SK-N-SH (cell line): ENCODE data around the gene AMPD2. TPM values are rescaled to one million over a fixed set of nuclear protein-coding genes. Genes with fewer than 3 reads are reported as not detected.

Experiments used
- CTCF ChIA-PET: fragments of 300-600, 350-600 bp; formaldehyde crosslinking; extraction: SDS; loops from one replicate; lab custom pipeline; 2021; lab: Yijun Ruan, JAX
- POLR2A ChIA-PET: fragments of 350-600 bp; sonication (Branson Sonifier 250); formaldehyde crosslinking; extraction: SDS; loops from one replicate; lab custom pipeline; 2020; ENCODE audit warnings: antibody characterized with exemption, inconsistent platforms; lab: Yijun Ruan, JAX
- DNase-seq: peaks from one replicate; pipeline ENCODE4 v3.0.0; 2012
- H2AFZ ChIP-seq: fragments of 200-600 bp; sonication (generic); 2 replicates; pipeline ENCODE4 v1.8.1; 2016; ENCODE audit warnings: antibody characterized with exemption, mild to moderate bottlenecking, low read depth
- H3F3A ChIP-seq: fragments of 200-600 bp; sonication (generic); replicated peaks from 2 replicates; pipeline ENCODE3; 2016; ENCODE audit warnings: antibody characterized with exemption, mild to moderate bottlenecking; ENCODE audit not compliant: insufficient read depth
- H3K27ac ChIP-seq, 2 experiments: fragments of 200-500 bp in 1 of 2; fragments of 200-600 bp in 1 of 2; sonication (Bioruptor generic) in 1 of 2; sonication (generic), shearing (Covaris generic) in 1 of 2; 2 replicates each; pipeline versions ENCODE4 v1.5.1 to v1.6.1; 2014 to 2016; ENCODE audit warnings: low read depth in 2 of 2, inconsistent platforms in 1 of 2, low read length in 1 of 2, mild to moderate bottlenecking in 1 of 2, mixed read lengths in 1 of 2
- H3K27me3 ChIP-seq: fragments of 200-600 bp; sonication (generic), shearing (Covaris generic); 2 replicates; pipeline ENCODE4 v1.6.1; 2016; ENCODE audit warnings: mixed run types; ENCODE audit not compliant: insufficient read depth
- H3K36me3 ChIP-seq, 2 experiments: fragments of 200-500 bp in 1 of 2; fragments of 200-600 bp in 1 of 2; sonication (Bioruptor generic) in 1 of 2; sonication (generic) in 1 of 2; replicated peaks in 1 of 2; 2 replicates each; pipeline versions ENCODE3 to v1.5.1; 2014 to 2016; ENCODE audit warnings: low read length in 1 of 2, mild to moderate bottlenecking in 1 of 2; ENCODE audit not compliant: insufficient read depth in 2 of 2, control insufficient read depth in 1 of 2
- H3K4me1 ChIP-seq, 2 experiments: fragments of 200-500 bp in 1 of 2; fragments of 200-600 bp in 1 of 2; sonication (Bioruptor generic) in 1 of 2; sonication (generic), shearing (Covaris generic) in 1 of 2; 2 replicates each; pipeline versions ENCODE4 v1.5.1 to v1.6.1; 2014 to 2016; ENCODE audit warnings: low read depth in 1 of 2, low read length in 1 of 2, mixed run types in 1 of 2; ENCODE audit not compliant: insufficient read depth in 2 of 2, control insufficient read depth in 1 of 2
- H3K4me2 ChIP-seq: fragments of 200-600 bp; sonication (generic), shearing (Covaris generic); 2 replicates; pipeline ENCODE4 v1.6.1; 2017; ENCODE audit warnings: mixed run types
- H3K4me3 ChIP-seq, 2 experiments: fragments of 200-500 bp in 1 of 2; fragments of 200-600 bp in 1 of 2; sonication (Bioruptor generic) in 1 of 2; sonication (generic), shearing (Covaris generic) in 1 of 2; 2 replicates each; pipeline versions ENCODE4 v1.5.1 to v1.8.1; 2014 to 2016; ENCODE audit warnings: low read depth in 2 of 2, inconsistent platforms in 1 of 2, low read length in 1 of 2, mild to moderate bottlenecking in 1 of 2, mixed read lengths in 1 of 2, moderate library complexity in 1 of 2
- H3K79me2 ChIP-seq: fragments of 200-600 bp; sonication (generic); 2 replicates; pipeline ENCODE4 v1.8.1; 2017; ENCODE audit warnings: mild to moderate bottlenecking; ENCODE audit not compliant: insufficient read depth
- H3K9ac ChIP-seq: fragments of 200-600 bp; sonication (generic); 2 replicates; pipeline ENCODE4 v1.6.1; 2017; ENCODE audit warnings: mixed run types
- H3K9me2 ChIP-seq: fragments of 200-600 bp; sonication (generic); 2 replicates; pipeline ENCODE4 v1.6.1; 2017; ENCODE audit warnings: mixed run types
- H3K9me3 ChIP-seq: fragments of 200-600 bp; sonication (generic); 2 replicates; pipeline ENCODE4 v1.6.1; 2017; ENCODE audit warnings: mixed run types, mild to moderate bottlenecking, moderate library complexity
- H4K20me1 ChIP-seq: fragments of 200-600 bp; sonication (generic); 2 replicates; pipeline ENCODE4 v1.6.1; 2017; ENCODE audit warnings: mild to moderate bottlenecking, mixed run types; ENCODE audit not compliant: insufficient read depth
- CTCF ChIP-seq: fragments of 200-600 bp; sonication (generic); IDR thresholded peaks from 2 replicates; pipeline ENCODE4 v1.6.1; 2017; ENCODE audit warnings: antibody characterized with exemption, mild to moderate bottlenecking, moderate library complexity
- ELF1 ChIP-seq: IDR thresholded peaks from 2 replicates; pipeline ENCODE4 v1.4.0; 2012
- FOXM1 ChIP-seq: IDR thresholded peaks from 2 replicates; pipeline ENCODE4 v1.4.0; 2012; ENCODE audit warnings: low read depth, mild to moderate bottlenecking
- GATA2 ChIP-seq: sonication (generic); formaldehyde crosslinking; IDR thresholded peaks from 2 replicates; pipeline ENCODE4 v1.5.0; 2020; ENCODE audit warnings: mild to moderate bottlenecking, missing genetic modification reagents
- MAX ChIP-seq: IDR thresholded peaks from 2 replicates; pipeline ENCODE4 v1.4.0; 2012; ENCODE audit warnings: low read depth
- MXI1 ChIP-seq: IDR thresholded peaks from 2 replicates; pipeline ENCODE4 v1.6.1; 2012; ENCODE audit warnings: mild to moderate bottlenecking, low read depth, low read length, improper control_type of control experiment
- NFIC ChIP-seq: IDR thresholded peaks from 2 replicates; pipeline ENCODE4 v1.4.0; 2012; ENCODE audit warnings: borderline replicate concordance
- PBX3 ChIP-seq: IDR thresholded peaks from 2 replicates; pipeline ENCODE4; 2012
- REST ChIP-seq: IDR thresholded peaks from 2 replicates; pipeline ENCODE4 v1.6.1; 2012; ENCODE audit warnings: mild to moderate bottlenecking, low read depth, low read length, moderate library complexity
- RXRA ChIP-seq: IDR thresholded peaks from 2 replicates; pipeline ENCODE4 v1.4.0; 2012; ENCODE audit warnings: low read depth, mild to moderate bottlenecking, borderline replicate concordance
- TAF1 ChIP-seq: IDR thresholded peaks from 2 replicates; pipeline ENCODE4 v1.6.1; 2012; ENCODE audit warnings: low read depth, mild to moderate bottlenecking, low read length, moderate library complexity, borderline replicate concordance
- TCF12 ChIP-seq: IDR thresholded peaks from 2 replicates; pipeline ENCODE4 v1.4.0; 2012
- USF1 ChIP-seq: IDR thresholded peaks from 2 replicates; pipeline ENCODE4 v1.4.0; 2012; ENCODE audit warnings: low read depth, borderline replicate concordance
- YY1 ChIP-seq: IDR thresholded peaks from 2 replicates; pipeline ENCODE4 v1.4.0; 2012; ENCODE audit warnings: low read depth, mild to moderate bottlenecking
- ZBTB33 ChIP-seq: IDR thresholded peaks from 2 replicates; pipeline ENCODE4 v1.4.0; 2012; ENCODE audit warnings: low read depth, borderline replicate concordance
- WGBS: methylation state at CpG from one replicate; pipeline ENCODE4 v1.1.6; 2017; ENCODE audit warnings: low lambda C conversion rate; 5-methylcytosine and 5-hydroxymethylcytosine counted together
- polyA plus RNA-seq, 3 experiments: library from polyadenylated mRNA; depleted of rRNA; stranded (reverse); fragments of >200 nt; gene quantifications; 2 replicates each; pipeline ENCODE4 v1.2.3, GENCODE V29; 2012

AMPD2 gene
- polyA plus RNA-seq, 1 of the 3 experiments (the other 2 are of a cell fraction), result 59.1 TPM

DNA sequence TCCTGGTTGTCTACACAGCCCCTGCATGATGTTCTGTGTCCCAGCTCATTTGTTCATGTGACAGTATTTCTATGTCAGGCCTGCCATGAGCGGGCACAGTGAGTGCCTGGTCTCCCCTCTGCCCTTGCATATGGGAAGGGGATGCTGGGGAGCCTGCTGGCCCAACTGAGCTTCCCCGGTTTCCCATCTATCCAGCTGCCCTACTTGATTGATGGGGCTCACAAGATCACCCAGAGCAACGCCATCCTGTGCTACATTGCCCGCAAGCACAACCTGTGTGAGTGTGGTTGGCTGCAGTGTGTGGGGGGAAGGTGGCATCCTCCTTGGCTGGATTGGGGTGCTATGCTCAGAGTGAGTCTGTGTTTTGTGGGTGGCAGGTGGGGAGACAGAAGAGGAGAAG, 37.8 kb downstream of the AMPD2 start (continued):
- TF ChIP-seq NFIC, result no peak
- TF ChIP-seq GATA2 (CRISPR knock-in tag), result no peak
- TF ChIP-seq FOXM1, result no peak
- no peak for TF ChIP-seq TCF12
- TF ChIP-seq MAX, result no peak
- TF ChIP-seq TAF1, result no peak

GRCh38 chr1:109657970-109658369, 38.3 kb downstream of the AMPD2 start:
- H3K27me3 ChIP-seq, result no peaks in the 10 kb centered on the region
- POLR2A ChIA-PET, result no interaction called here
- H2AFZ ChIP-seq, result no peak overlapping the region
- H4K20me1 ChIP-seq, result no peaks in the 10 kb centered on the region
- no peaks in the 10 kb centered on the region for H3K79me2 ChIP-seq
- no peak overlapping the region for H3K4me2 ChIP-seq
- no peak overlapping the region for H3K4me3 ChIP-seq
- H3F3A ChIP-seq, result no peaks in the 10 kb centered on the region
- no peak for DNase-seq
- no peak overlapping the region for H3K27ac ChIP-seq
- no peaks in the 10 kb centered on the region for H3K9me2 ChIP-seq
- no peaks in the 10 kb centered on the region for H3K9me3 ChIP-seq
- 93% methylated on average over 7 of the region's 7 CpGs for WGBS
- H3K9ac ChIP-seq, result no peak overlapping the region
- CTCF ChIA-PET, result interaction anchor here (0.8 to 4.0 kb wide), 7 partner anchors 8 to 327 kb away, joined by 3 to 29 read pairs (median 3); partner anchors contain the start of genes AHCYL1 and GSTM2
- peaks cover 7 to 12% of the 10 kb centered on the region in 2 experiments; a peak in 2 of 4 replicates for H3K4me1 ChIP-seq
- no peak for TF ChIP-seq NFIC
- no peak for TF ChIP-seq ELF1
- TF ChIP-seq YY1, result no peak
- TF ChIP-seq, all 33 proteins: peak for 0
- H3K36me3 ChIP-seq, result peaks cover 0 to 10% of the 10 kb centered on the region in 2 experiments

GRCh38 chr1:109658533-109659042, 39.0 kb downstream of the AMPD2 start:
- no peaks in the 10 kb centered on the region for H3F3A ChIP-seq
- H3K79me2 ChIP-seq, result no peaks in the 10 kb centered on the region
- no peaks in the 10 kb centered on the region for H3K9me3 ChIP-seq
- H3K27me3 ChIP-seq, result no peaks in the 10 kb centered on the region
- H3K9me2 ChIP-seq, result no peaks in the 10 kb centered on the region
- ChIA-PET POLR2A (no interaction called here), CTCF (interaction anchor here (0.8 to 4.0 kb wide), 8 partner anchors 9 to 326 kb away, joined by 3 to 29 read pairs (median 4); partner anchors contain the start of genes AHCYL1 and GSTM2)
- no peak overlapping the region for H3K4me3 ChIP-seq
- no peaks in the 10 kb centered on the region for H4K20me1 ChIP-seq
- 53% methylated on average over 3 of the region's 3 CpGs for WGBS
- DNase-seq, result no peak
- H3K27ac ChIP-seq, result no peak overlapping the region
- H3K9ac ChIP-seq, result no peak overlapping the region
- no peak overlapping the region for H2AFZ ChIP-seq
- peaks cover 3 to 12% of the 10 kb centered on the region in 2 experiments; a peak in 3 of 4 replicates for H3K4me1 ChIP-seq
- peaks cover 0 to 10% of the 10 kb centered on the region in 2 experiments for H3K36me3 ChIP-seq
- no peak overlapping the region for H3K4me2 ChIP-seq
- TF ChIP-seq USF1 (no peak), PBX3 (no peak), CTCF (no peak), MAX (no peak), RXRA (no peak), REST (no peak), MXI1 (no peak), ZBTB33 (no peak), TCF12 (no peak)
